ENCODE results near the gene CDC20B.

Gene CDC20B

DNA sequence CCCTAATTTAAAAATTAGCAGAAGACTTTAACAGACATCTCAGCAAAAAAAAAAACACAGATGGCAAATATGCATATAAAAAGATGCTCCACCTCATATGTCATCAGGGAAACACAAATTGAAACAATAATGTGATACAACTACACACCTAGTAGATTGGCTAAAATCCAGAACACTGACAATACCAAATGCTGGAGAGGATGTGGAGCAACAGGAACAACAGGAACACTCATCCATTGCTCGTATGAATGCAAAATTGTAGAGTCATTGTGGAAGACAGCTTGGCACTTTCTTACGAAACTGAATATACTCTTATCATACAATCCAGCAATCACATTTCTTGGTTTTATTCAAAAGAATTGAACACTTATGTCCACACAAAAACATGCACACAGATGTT lies 32.0 kb upstream of the CDC20B start:
- no peaks in the 10 kb centered on the region for H3K4me1 ChIP-seq (ENCODE audit: insufficient read depth, low read length)
- H3K9ac ChIP-seq (ENCODE audit: low read depth, low read length) = no peak overlapping the region
- no peak overlapping the region for H3K27ac ChIP-seq (ENCODE audit: low read length)
- H3K4me2 ChIP-seq (ENCODE audit: insufficient read depth, low read length) = no peak overlapping the region
- DNase-seq = no peak
- no peaks in the 10 kb centered on the region for H3K36me3 ChIP-seq (ENCODE audit: insufficient read depth, low read length)
- TF ChIP-seq, protein P1, sequence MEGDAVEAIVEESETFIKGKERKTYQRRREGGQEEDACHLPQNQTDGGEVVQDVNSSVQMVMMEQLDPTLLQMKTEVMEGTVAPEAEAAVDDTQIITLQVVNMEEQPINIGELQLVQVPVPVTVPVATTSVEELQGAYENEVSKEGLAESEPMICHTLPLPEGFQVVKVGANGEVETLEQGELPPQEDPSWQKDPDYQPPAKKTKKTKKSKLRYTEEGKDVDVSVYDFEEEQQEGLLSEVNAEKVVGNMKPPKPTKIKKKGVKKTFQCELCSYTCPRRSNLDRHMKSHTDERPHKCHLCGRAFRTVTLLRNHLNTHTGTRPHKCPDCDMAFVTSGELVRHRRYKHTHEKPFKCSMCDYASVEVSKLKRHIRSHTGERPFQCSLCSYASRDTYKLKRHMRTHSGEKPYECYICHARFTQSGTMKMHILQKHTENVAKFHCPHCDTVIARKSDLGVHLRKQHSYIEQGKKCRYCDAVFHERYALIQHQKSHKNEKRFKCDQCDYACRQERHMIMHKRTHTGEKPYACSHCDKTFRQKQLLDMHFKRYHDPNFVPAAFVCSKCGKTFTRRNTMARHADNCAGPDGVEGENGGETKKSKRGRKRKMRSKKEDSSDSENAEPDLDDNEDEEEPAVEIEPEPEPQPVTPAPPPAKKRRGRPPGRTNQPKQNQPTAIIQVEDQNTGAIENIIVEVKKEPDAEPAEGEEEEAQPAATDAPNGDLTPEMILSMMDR (IDR thresholded peaks at IDR 0.05; ENCODE audit: borderline replicate concordance, extremely low read depth, low read length, poor library complexity, severe bottlenecking) = no peak
- TF ChIP-seq EZH2 (IDR thresholded peaks at IDR 0.05; ENCODE audit: borderline replicate concordance, low read depth, low read length, severe bottlenecking) = no peak
- H2AFZ ChIP-seq (ENCODE audit: low read depth, low read length) = no peak overlapping the region
- H3K79me2 ChIP-seq (ENCODE audit: insufficient read depth, low read length) = no peaks in the 10 kb centered on the region
- H3K27me3 ChIP-seq (ENCODE audit: insufficient read depth, low read length, poor library complexity) = no peaks in the 10 kb centered on the region
- ATAC-seq (ENCODE audit: insufficient read depth, low read depth) = no peak
- no peaks in the 10 kb centered on the region for H3K9me3 ChIP-seq (ENCODE audit: insufficient read depth, low read length, severe bottlenecking)
- H4K20me1 ChIP-seq (ENCODE audit: insufficient read depth, low read length) = no peaks in the 10 kb centered on the region
- H3K4me3 ChIP-seq (ENCODE audit: low read depth in 1 of 2, low read length in 2 of 2) = no peak overlapping the region

DNA sequence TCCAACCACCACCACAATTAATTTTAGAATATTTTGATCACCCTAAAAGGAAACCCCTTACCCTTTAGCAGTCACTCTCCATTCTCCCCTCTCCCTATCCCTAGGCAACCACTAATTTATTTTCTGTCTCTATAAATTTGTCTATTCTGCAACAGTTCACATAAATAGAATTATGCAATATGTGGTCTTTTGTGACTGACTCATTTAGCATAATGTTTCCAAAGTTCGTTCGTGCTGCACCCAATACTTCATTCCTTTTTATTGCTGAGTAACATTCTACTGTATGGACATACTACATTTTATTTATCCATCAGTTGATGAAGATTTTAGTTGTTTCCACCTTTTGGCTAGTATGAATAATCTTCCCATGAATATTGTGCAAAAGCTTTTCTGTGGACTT lies 18.2 kb upstream of the CDC20B start:
- no peak for ATAC-seq (ENCODE audit: insufficient read depth, low read depth)
- Histone ChIP-seq H3K4me3 (ENCODE audit: low read depth in 1 of 2, low read length in 2 of 2) (no peak overlapping the region), H3K4me1 (ENCODE audit: insufficient read depth, low read length) (no peaks in the 10 kb centered on the region), H3K36me3 (ENCODE audit: insufficient read depth, low read length) (no peaks in the 10 kb centered on the region), H2AFZ (ENCODE audit: low read depth, low read length) (no peak overlapping the region), H3K27ac (ENCODE audit: low read length) (no peak overlapping the region), H3K9me3 (ENCODE audit: insufficient read depth, low read length, severe bottlenecking) (no peaks in the 10 kb centered on the region), H4K20me1 (ENCODE audit: insufficient read depth, low read length) (no peaks in the 10 kb centered on the region), H3K9ac (ENCODE audit: low read depth, low read length) (no peak overlapping the region), H3K79me2 (ENCODE audit: insufficient read depth, low read length) (no peaks in the 10 kb centered on the region), H3K4me2 (ENCODE audit: insufficient read depth, low read length) (no peak overlapping the region), H3K27me3 (ENCODE audit: insufficient read depth, low read length, poor library complexity) (peaks cover 32% of the 10 kb centered on the region)
- TF ChIP-seq, protein P1 (IDR thresholded peaks at IDR 0.05; ENCODE audit: borderline replicate concordance, extremely low read depth, low read length, poor library complexity, severe bottlenecking) = no peak
- no peak for TF ChIP-seq EZH2 (IDR thresholded peaks at IDR 0.05; ENCODE audit: borderline replicate concordance, low read depth, low read length, severe bottlenecking)
- DNase-seq = no peak

DNA sequence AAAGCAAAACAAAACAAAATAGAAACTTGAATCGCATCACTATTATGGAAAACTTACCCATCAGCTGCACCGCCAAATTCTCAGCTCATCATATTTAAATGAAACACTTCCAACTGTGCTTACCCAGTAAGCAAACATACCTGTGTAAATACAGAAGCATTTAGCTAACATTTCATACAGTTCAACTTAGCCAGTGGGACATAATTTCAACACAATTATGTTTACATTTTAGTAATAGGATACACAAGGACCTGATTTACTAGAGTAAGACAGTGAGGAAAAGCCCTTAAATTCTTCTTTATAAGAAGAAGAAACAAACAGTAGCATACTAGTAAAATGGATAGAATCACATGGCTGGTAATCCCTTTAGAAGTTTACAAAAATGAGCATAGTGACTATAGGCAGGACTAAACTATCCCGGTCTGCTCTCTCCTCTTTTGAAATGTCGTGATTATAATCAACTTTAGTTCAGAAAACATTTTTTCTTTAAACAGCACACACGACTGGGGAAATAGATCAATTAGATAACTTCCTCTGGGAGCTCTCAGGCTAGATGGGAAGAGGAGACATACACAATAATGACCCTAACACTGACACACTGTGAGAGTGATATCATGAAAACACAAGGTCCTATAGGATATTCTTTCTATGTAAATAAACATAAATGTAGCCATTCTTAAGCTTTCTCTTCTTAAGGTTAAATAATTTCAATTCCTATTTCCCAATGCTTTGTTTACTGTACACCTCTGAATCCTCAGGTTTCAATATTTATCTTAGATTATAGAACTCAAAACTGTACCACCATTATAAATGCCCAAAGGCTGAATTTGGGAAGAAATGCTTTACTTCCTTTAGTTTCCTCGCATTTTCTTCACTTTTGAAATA lies 15.9 kb upstream of the CDC20B start:
- H3K27ac ChIP-seq (ENCODE audit: low read length) = no peak overlapping the region
- H3K4me2 ChIP-seq (ENCODE audit: insufficient read depth, low read length) = no peak overlapping the region
- no peak overlapping the region for H2AFZ ChIP-seq (ENCODE audit: low read depth, low read length)
- H4K20me1 ChIP-seq (ENCODE audit: insufficient read depth, low read length) = no peaks in the 10 kb centered on the region
- H3K79me2 ChIP-seq (ENCODE audit: insufficient read depth, low read length) = no peaks in the 10 kb centered on the region
- H3K9ac ChIP-seq (ENCODE audit: low read depth, low read length) = no peak overlapping the region
- DNase-seq (no peak), ATAC-seq (ENCODE audit: insufficient read depth, low read depth) (no peak)
- TF ChIP-seq, protein P1 (IDR thresholded peaks at IDR 0.05; ENCODE audit: borderline replicate concordance, extremely low read depth, low read length, poor library complexity, severe bottlenecking) = no peak
- no peaks in the 10 kb centered on the region for H3K4me1 ChIP-seq (ENCODE audit: insufficient read depth, low read length)
- no peaks in the 10 kb centered on the region for H3K9me3 ChIP-seq (ENCODE audit: insufficient read depth, low read length, severe bottlenecking)
- H3K27me3 ChIP-seq (ENCODE audit: insufficient read depth, low read length, poor library complexity) = peaks cover 40% of the 10 kb centered on the region
- no peaks in the 10 kb centered on the region for H3K36me3 ChIP-seq (ENCODE audit: insufficient read depth, low read length)
- no peak overlapping the region for H3K4me3 ChIP-seq (ENCODE audit: low read depth in 1 of 2, low read length in 2 of 2)

Data from DND-41 (cell line).